KOPT-K1 (cell line): ENCODE measurements around the gene ETV4.

ENCODE experiments used
- H3K27ac ChIP-seq: fragments of 200-600 bp; sonication (generic); 2 replicates; pipeline ENCODE4 v1.5.1; 2016; ENCODE audit warnings: antibody characterized with exemption, mild to moderate bottlenecking, low read depth, low read length; ENCODE audit not compliant: poor library complexity, severe bottlenecking
- H3K36me3 ChIP-seq: fragments of 200-600 bp; sonication (generic); 2 replicates; pipeline ENCODE4 v1.5.1; 2017; ENCODE audit warnings: antibody characterized with exemption, mild to moderate bottlenecking, low read length, moderate library complexity; ENCODE audit not compliant: insufficient read depth
- H3K9me3 ChIP-seq: fragments of 200-600 bp; sonication (generic); 2 replicates; pipeline ENCODE4 v1.5.1; 2017; ENCODE audit warnings: antibody characterized with exemption, low read length, mild to moderate bottlenecking; ENCODE audit not compliant: insufficient read depth, poor library complexity, severe bottlenecking

Gene ETV4

GRCh38 chr17:43546319-43547188 lies at the start of gene ETV4:
ETV4 (minus strand) TSS chr17:43546340; CDS start chr17:43545617, 723 bp downstream.
- Histone ChIP-seq H3K36me3 (no peaks in the 10 kb centered on the region), H3K9me3 (no peaks in the 10 kb centered on the region), H3K27ac (no peak within 1 kb of the TSS)

GRCh38 chr17:43595466-43595865 lies 49.3 kb upstream of the ETV4 start:
- H3K9me3 ChIP-seq, result no peaks in the 10 kb centered on the region
- H3K36me3 ChIP-seq, result no peaks in the 10 kb centered on the region
- H3K27ac ChIP-seq, result no peak overlapping the region

GRCh38 chr17:43591779-43592562 lies 45.8 kb upstream of the ETV4 start:
- no peaks in the 10 kb centered on the region for H3K36me3 ChIP-seq
- H3K27ac ChIP-seq, result no peak overlapping the region
- H3K9me3 ChIP-seq, result no peaks in the 10 kb centered on the region

GRCh38 chr17:43591001-43591400 lies 44.9 kb upstream of the ETV4 start:
- Histone ChIP-seq H3K9me3 (no peaks in the 10 kb centered on the region), H3K27ac (no peak overlapping the region), H3K36me3 (no peaks in the 10 kb centered on the region)

- H3K9me3 ChIP-seq, result no peaks in the 10 kb centered on the region
- H3K27ac ChIP-seq, result no peak overlapping the region
These were observed 42.7 kb upstream of the ETV4 start for GRCh38 chr17:43588664-43589435.

GRCh38 chr17:43588121-43588520 lies 42.0 kb upstream of the ETV4 start:
- H3K27ac ChIP-seq, result no peak overlapping the region
- no peaks in the 10 kb centered on the region for H3K9me3 ChIP-seq
- H3K36me3 ChIP-seq, result no peaks in the 10 kb centered on the region

More at GRCh38 chr17:43588664-43589435, 42.7 kb upstream of the ETV4 start:
- no peaks in the 10 kb centered on the region for H3K36me3 ChIP-seq

GRCh38 chr17:43587647-43588046 lies 41.5 kb upstream of the ETV4 start:
- no peak overlapping the region for H3K27ac ChIP-seq
- H3K9me3 ChIP-seq, result no peaks in the 10 kb centered on the region
- no peaks in the 10 kb centered on the region for H3K36me3 ChIP-seq

- Histone ChIP-seq H3K9me3 (no peaks in the 10 kb centered on the region), H3K36me3 (no peaks in the 10 kb centered on the region), H3K27ac (no peak overlapping the region)
These were observed 38.5 kb upstream of the ETV4 start for GRCh38 chr17:43584666-43585102.

GRCh38 chr17:43583332-43583731 lies 37.2 kb upstream of the ETV4 start:
- H3K27ac ChIP-seq, result no peak overlapping the region
- H3K36me3 ChIP-seq, result no peaks in the 10 kb centered on the region
- H3K9me3 ChIP-seq, result no peaks in the 10 kb centered on the region

GRCh38 chr17:43581613-43582012 lies 35.5 kb upstream of the ETV4 start:
- Histone ChIP-seq H3K36me3 (no peaks in the 10 kb centered on the region), H3K27ac (no peak overlapping the region), H3K9me3 (no peaks in the 10 kb centered on the region)

GRCh38 chr17:43581130-43581529 lies 35.0 kb upstream of the ETV4 start:
- no peaks in the 10 kb centered on the region for H3K9me3 ChIP-seq
- H3K27ac ChIP-seq, result no peak overlapping the region
- no peaks in the 10 kb centered on the region for H3K36me3 ChIP-seq

- no peaks in the 10 kb centered on the region for H3K36me3 ChIP-seq
- no peaks in the 10 kb centered on the region for H3K9me3 ChIP-seq
- no peak overlapping the region for H3K27ac ChIP-seq
These were observed 33.5 kb upstream of the ETV4 start for GRCh38 chr17:43579566-43580140.

- Histone ChIP-seq H3K36me3 (no peaks in the 10 kb centered on the region), H3K27ac (no peak overlapping the region), H3K9me3 (no peaks in the 10 kb centered on the region)
These were observed 32.8 kb upstream of the ETV4 start for GRCh38 chr17:43578699-43579565.

GRCh38 chr17:43578404-43578698 lies 32.2 kb upstream of the ETV4 start:
- no peak overlapping the region for H3K27ac ChIP-seq
- H3K36me3 ChIP-seq, result no peaks in the 10 kb centered on the region
- no peaks in the 10 kb centered on the region for H3K9me3 ChIP-seq
